Fibroblast of pulmonary artery (primary cell): ENCODE data around the gene MMP21.

Experiments
- DNase-seq: peaks from one replicate; pipeline ENCODE4 v3.0.0-alpha.2; 2010; ENCODE audit warnings: low read depth
- H3K4me3 ChIP-seq: replicated peaks from 2 replicates; pipeline ENCODE4 v1.5.1; 2011; ENCODE audit warnings: low read depth, mild to moderate bottlenecking, control low read depth, low read length, moderate library complexity
- CTCF ChIP-seq: IDR thresholded peaks from 2 replicates; pipeline ENCODE4 v1.5.1; 2011; ENCODE audit warnings: mild to moderate bottlenecking, control low read depth, low read length, inconsistent platforms; ENCODE audit errors: missing control alignments

The MMP21 gene

GRCh38 chr10:125782054-125782453, 6.4 kb upstream of the MMP21 start:
- no peak for TF ChIP-seq CTCF
- H3K4me3 ChIP-seq = no peak overlapping the region
- DNase-seq = no peak

GRCh38 chr10:125781374-125781773, 5.8 kb upstream of the MMP21 start:
- TF ChIP-seq CTCF = no peak
- H3K4me3 ChIP-seq = no peak overlapping the region

GRCh38 chr10:125779403-125780327, 4.0 kb upstream of the MMP21 start:
- no peak overlapping the region for H3K4me3 ChIP-seq
- DNase-seq = no peak
- no peak for TF ChIP-seq CTCF

More at GRCh38 chr10:125781374-125781773, 5.8 kb upstream of the MMP21 start:
- no peak for DNase-seq

- DNase-seq = no peak
- TF ChIP-seq CTCF = no peak
- H3K4me3 ChIP-seq = no peak overlapping the region
These were observed 2.9 kb upstream of the MMP21 start for GRCh38 chr10:125778556-125778955.

GRCh38 chr10:125777806-125778205, 2.2 kb upstream of the MMP21 start:
- no peak for TF ChIP-seq CTCF
- H3K4me3 ChIP-seq = no peak overlapping the region
- no peak for DNase-seq

- TF ChIP-seq CTCF = no peak
- no peak for DNase-seq
- H3K4me3 ChIP-seq = no peak overlapping the region
These were observed 935 bp downstream of the MMP21 start for GRCh38 chr10:125774581-125775191.
